Measurements from ENCODE around the gene FARP2.
A peak's percentile ranks its signal among the peaks of the same experiment; 100 is the strongest.

Gene FARP2

GRCh38 chr2:241456546-241456945 is 100.5 kb downstream of the FARP2 start:
- no peak overlapping the region for H3K4me3 ChIP-seq (ENCODE audit: low read depth, low read length)
- no peak for DNase-seq (ENCODE audit: low read depth)
- TF ChIP-seq CTCF (IDR thresholded peaks at IDR 0.05; ENCODE audit: control insufficient read depth, extremely low read depth, insufficient read depth), result no peak

GRCh38 chr2:241458687-241459086 is 102.6 kb downstream of the FARP2 start:
- H3K4me3 ChIP-seq (ENCODE audit: low read depth, low read length), result no peak overlapping the region
- DNase-seq (ENCODE audit: low read depth), result no peak
- TF ChIP-seq CTCF (IDR thresholded peaks at IDR 0.05; ENCODE audit: control insufficient read depth, extremely low read depth, insufficient read depth), result no peak

GRCh38 chr2:241459520-241459919 is 103.4 kb downstream of the FARP2 start:
- no peak for TF ChIP-seq CTCF (IDR thresholded peaks at IDR 0.05; ENCODE audit: control insufficient read depth, extremely low read depth, insufficient read depth)
- no peak overlapping the region for H3K4me3 ChIP-seq (ENCODE audit: low read depth, low read length)
- no peak for DNase-seq (ENCODE audit: low read depth)

- no peak overlapping the region for H3K4me3 ChIP-seq (ENCODE audit: low read depth, low read length)
- TF ChIP-seq CTCF (IDR thresholded peaks at IDR 0.05; ENCODE audit: control insufficient read depth, extremely low read depth, insufficient read depth), result no peak
- no peak for DNase-seq (ENCODE audit: low read depth)
Observed at GRCh38 chr2:241460631-241461030, 104.5 kb downstream of the FARP2 start.

GRCh38 chr2:241461693-241462677 is 105.9 kb downstream of the FARP2 start:
- no peak for TF ChIP-seq CTCF (IDR thresholded peaks at IDR 0.05; ENCODE audit: control insufficient read depth, extremely low read depth, insufficient read depth)
- no peak overlapping the region for H3K4me3 ChIP-seq (ENCODE audit: low read depth, low read length)
- DNase-seq (ENCODE audit: low read depth), result peak; percentile 92

GRCh38 chr2:241463276-241464135 is 107.4 kb downstream of the FARP2 start:
- H3K4me3 ChIP-seq (ENCODE audit: low read depth, low read length), result no peak overlapping the region
- TF ChIP-seq CTCF (IDR thresholded peaks at IDR 0.05; ENCODE audit: control insufficient read depth, extremely low read depth, insufficient read depth), result no peak
- no peak for DNase-seq (ENCODE audit: low read depth)

Data from LNCaP clone FGC (cell line).